CD4-positive, alpha-beta memory T cell (primary cell): ENCODE data around the gene CCDC197. TPM values are rescaled to one million over a fixed set of nuclear protein-coding genes. Genes with fewer than 3 reads are reported as not detected.
A peak's percentile ranks its signal among the peaks of the same experiment; 100 is the strongest.

Experiments
- CTCF ChIA-PET: fragments of 350-600 bp; sonication (Branson Sonifier 250); formaldehyde crosslinking; loops from one replicate; lab custom pipeline; 2021; ENCODE audit warnings: inconsistent platforms; ENCODE audit not compliant: partially characterized antibody; lab: Charles Lee
- POLR2A ChIA-PET: fragments of 350-600 bp; sonication (Branson Sonifier 250); formaldehyde crosslinking; loops from one replicate; lab custom pipeline; 2021; ENCODE audit not compliant: partially characterized antibody; lab: Charles Lee
- DNase-seq, 5 donors: peaks; one replicate each; pipeline versions ENCODE4 v3.0.0 to v3.0.0-alpha.2; 2020 to 2022; ENCODE audit warnings: mixed read lengths in 1 of 5
- H3K27ac ChIP-seq: one replicate; pipeline ENCODE4 v1.7.0; 2013; ENCODE audit warnings: low read depth, low read length
- H3K27me3 ChIP-seq: 2 replicates; pipeline ENCODE4 v1.7.0; 2013; ENCODE audit warnings: mild to moderate bottlenecking, low read length, moderate library complexity; ENCODE audit not compliant: insufficient read depth
- H3K36me3 ChIP-seq: 2 replicates; pipeline ENCODE4 v1.7.0; 2013; ENCODE audit warnings: mild to moderate bottlenecking, low read length, moderate library complexity; ENCODE audit not compliant: insufficient read depth
- H3K4me1 ChIP-seq: 2 replicates; pipeline ENCODE4 v1.7.0; 2013; ENCODE audit warnings: mild to moderate bottlenecking, low read length, moderate library complexity; ENCODE audit not compliant: insufficient read depth
- H3K4me3 ChIP-seq, 2 donors: one replicate each; pipeline ENCODE4 v1.7.0; 2013; ENCODE audit warnings: low read length in 2 of 2, mild to moderate bottlenecking in 1 of 2
- H3K9me3 ChIP-seq, 2 donors: one replicate each; pipeline ENCODE4 v1.7.0; 2013; ENCODE audit warnings: low read length in 2 of 2, control low read depth in 1 of 2; ENCODE audit not compliant: control insufficient read depth in 1 of 2
- H3K27ac Mint-ChIP-seq, 7 donors: one replicate each; pipeline ENCODE4 v1.8.0; 2020 to 2021; ENCODE audit warnings: mixed read lengths in 7 of 7, mild to moderate bottlenecking in 6 of 7, inconsistent platforms in 3 of 7, moderate library complexity in 3 of 7
- H3K27me3 Mint-ChIP-seq, 2 donors: one replicate each; pipeline ENCODE4 v1.8.0; 2020 to 2021; ENCODE audit warnings: mixed read lengths in 2 of 2
- H3K36me3 Mint-ChIP-seq, 2 donors: one replicate each; pipeline ENCODE4 v1.8.0; 2020 to 2021; ENCODE audit warnings: mixed read lengths in 2 of 2, inconsistent platforms in 1 of 2, mild to moderate bottlenecking in 1 of 2
- H3K4me1 Mint-ChIP-seq, 4 donors: one replicate each; pipeline ENCODE4 v1.8.0; 2020 to 2021; ENCODE audit warnings: mixed read lengths in 4 of 4, mild to moderate bottlenecking in 1 of 4
- H3K4me3 Mint-ChIP-seq, 8 donors: one replicate each; pipeline ENCODE4 v1.8.0; 2020 to 2021; ENCODE audit warnings: mixed read lengths in 8 of 8, mild to moderate bottlenecking in 7 of 8, moderate library complexity in 6 of 8, inconsistent platforms in 3 of 8
- H3K9me3 Mint-ChIP-seq, 8 donors: one replicate each; pipeline ENCODE4 v1.8.0; 2020 to 2021; ENCODE audit warnings: mixed read lengths in 8 of 8, mild to moderate bottlenecking in 5 of 8, inconsistent platforms in 3 of 8, moderate library complexity in 1 of 8
- intact Hi-C: fragments of 100-400 bp; cut with micrococcal nuclease; formaldehyde crosslinking; loops from one replicate; pipeline ENCODE4 v1.15.1; 2023
- polyA plus RNA-seq, 2 donors: library from polyadenylated mRNA; unstranded; fragments of 300-500 nt; fragmentation: Illumina TruSeq; gene quantifications; one replicate each; pipeline ENCODE4 v1.2.3, GENCODE V29; 2021
- total RNA-seq, 2 experiments: library from RNA; stranded (reverse); gene quantifications; one replicate each; pipeline ENCODE4 v1.2.3, GENCODE V29; 2021

CCDC197 gene
- total and polyA plus RNA-seq, 4 experiments from 2014 or later: not detected

DNA sequence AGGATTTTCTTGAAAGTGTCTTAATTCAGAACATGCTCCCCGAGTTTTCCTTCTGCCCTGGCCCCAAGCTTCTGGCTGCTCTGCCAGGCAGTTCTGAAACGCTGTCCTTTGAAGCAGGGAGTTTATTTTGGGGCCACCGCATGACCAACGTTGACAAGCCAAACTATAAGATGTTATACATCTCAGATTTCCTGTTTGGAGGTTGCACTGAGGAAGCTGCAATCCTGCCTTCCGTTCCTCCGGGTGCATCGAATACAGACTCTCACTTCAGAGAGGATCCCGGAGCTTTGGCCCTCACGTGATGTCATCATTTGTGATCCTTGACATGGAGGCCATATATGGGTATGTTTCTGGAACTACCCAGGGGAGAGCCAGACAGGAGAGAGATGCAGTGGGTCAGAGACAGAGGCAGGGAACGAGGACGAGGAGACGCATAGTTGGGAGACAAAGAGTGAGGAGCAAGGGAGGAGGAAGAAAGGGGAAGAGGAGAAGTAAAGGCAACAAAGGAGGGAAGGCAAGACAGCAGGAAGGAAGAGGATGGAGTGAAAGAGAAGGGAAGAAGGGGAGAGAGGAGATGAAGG, 20.5 kb upstream of the CCDC197 start, which contains the start of gene ASB2:
Gene ASB2 (minus strand): TSS at position 94 of the 581 bp plus-strand sequence. CDS start 12,031 bp downstream, outside the sequence.
- Histone ChIP-seq H3K27me3 (no peaks in the 10 kb centered on the region), H3K9me3 (peaks cover 3 to 10% of the 10 kb centered on the region in 2 donors), H3K36me3 (no peaks in the 10 kb centered on the region), H3K27ac (peak within 1 kb of the TSS; percentile 10), H3K4me1 (peaks cover 73% of the 10 kb centered on the region), H3K4me3 (peak within 1 kb of the TSS; percentile 30 to 53)
- Mint-ChIP-seq H3K27ac (peak within 1 kb of the TSS; percentile 5 to 96 (median 68)), H3K4me3 (peak within 1 kb of the TSS; percentile 58 to 84 (median 76)), H3K4me1 (peaks cover 47 to 75% (median 61%) of the 10 kb centered on the region in 4 donors), H3K27me3 (no peaks in the 10 kb centered on the region), H3K36me3 (peaks cover 6 to 7% of the 10 kb centered on the region in 2 donors), H3K9me3 (peaks cover 3 to 22% (median 14%) of the 10 kb centered on the region in 8 donors)
- POLR2A ChIA-PET: interaction anchor here (0.7 to 18.4 kb wide), 3 partner anchors 18 to 37 kb away, joined by 4 to 469 read pairs (median 33); no protein-coding TSS in a partner anchor
- DNase-seq: peak in 1 of 5 donors; percentile 30
- CTCF ChIA-PET: interaction anchor here (1.1 to 39.2 kb wide), 5 partner anchors 9 to 27 kb away, joined by 3 to 1377 read pairs (median 3); no protein-coding TSS in a partner anchor
- intact Hi-C loops: no loop called here

DNA sequence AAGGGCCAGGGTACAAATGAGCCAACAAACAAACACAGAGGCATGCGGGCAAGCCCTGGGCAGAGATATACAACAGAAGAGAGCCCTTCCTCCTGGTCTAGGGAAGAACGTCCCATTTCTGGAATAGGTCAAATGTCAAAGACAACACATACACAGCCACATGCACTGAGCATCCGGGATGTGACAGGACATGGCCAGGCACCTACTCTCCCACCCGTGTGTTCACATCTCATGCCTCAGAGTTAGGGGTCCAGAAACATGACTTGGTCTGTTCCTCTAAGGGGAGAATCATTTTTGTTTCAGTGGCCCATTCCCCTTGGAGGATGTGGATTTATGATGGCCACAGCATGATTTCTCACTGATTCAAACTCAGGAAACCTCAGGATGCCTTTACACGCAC, 19.9 kb upstream of the CCDC197 start:
- peak overlapping the region in 1 of 2 donors; percentile 5 for H3K4me3 ChIP-seq
- peak overlapping the region in 4 of 7 donors; percentile 0 to 96 (median 68) for H3K27ac Mint-ChIP-seq
- H3K4me1 ChIP-seq: peaks cover 69% of the 10 kb centered on the region
- peaks cover 3 to 10% of the 10 kb centered on the region in 2 donors for H3K9me3 ChIP-seq
- H3K27me3 ChIP-seq: no peaks in the 10 kb centered on the region
- H3K36me3 Mint-ChIP-seq: peaks cover 6 to 7% of the 10 kb centered on the region in 2 donors
- no peaks in the 10 kb centered on the region for H3K27me3 Mint-ChIP-seq
- H3K9me3 Mint-ChIP-seq: peaks cover 3 to 22% (median 14%) of the 10 kb centered on the region in 8 donors
- CTCF ChIA-PET: interaction anchor here (1.4 to 39.2 kb wide), 4 partner anchors 9 to 159 kb away, joined by 3 to 1377 read pairs (median 4); no protein-coding TSS in a partner anchor
- POLR2A ChIA-PET: interaction anchor here (1.5 to 18.4 kb wide), 5 partner anchors 18 to 38 kb away, joined by 5 to 469 read pairs (median 8); partner anchors contain the start of gene CCDC197
- H3K4me3 Mint-ChIP-seq: peak overlapping the region in 5 of 8 donors; percentile 2 to 84 (median 80)
- peaks cover 42 to 70% (median 56%) of the 10 kb centered on the region in 4 donors for H3K4me1 Mint-ChIP-seq
- H3K36me3 ChIP-seq: no peaks in the 10 kb centered on the region
- no peak overlapping the region for H3K27ac ChIP-seq
- DNase-seq: no peak
- intact Hi-C loops: no loop called here

DNA sequence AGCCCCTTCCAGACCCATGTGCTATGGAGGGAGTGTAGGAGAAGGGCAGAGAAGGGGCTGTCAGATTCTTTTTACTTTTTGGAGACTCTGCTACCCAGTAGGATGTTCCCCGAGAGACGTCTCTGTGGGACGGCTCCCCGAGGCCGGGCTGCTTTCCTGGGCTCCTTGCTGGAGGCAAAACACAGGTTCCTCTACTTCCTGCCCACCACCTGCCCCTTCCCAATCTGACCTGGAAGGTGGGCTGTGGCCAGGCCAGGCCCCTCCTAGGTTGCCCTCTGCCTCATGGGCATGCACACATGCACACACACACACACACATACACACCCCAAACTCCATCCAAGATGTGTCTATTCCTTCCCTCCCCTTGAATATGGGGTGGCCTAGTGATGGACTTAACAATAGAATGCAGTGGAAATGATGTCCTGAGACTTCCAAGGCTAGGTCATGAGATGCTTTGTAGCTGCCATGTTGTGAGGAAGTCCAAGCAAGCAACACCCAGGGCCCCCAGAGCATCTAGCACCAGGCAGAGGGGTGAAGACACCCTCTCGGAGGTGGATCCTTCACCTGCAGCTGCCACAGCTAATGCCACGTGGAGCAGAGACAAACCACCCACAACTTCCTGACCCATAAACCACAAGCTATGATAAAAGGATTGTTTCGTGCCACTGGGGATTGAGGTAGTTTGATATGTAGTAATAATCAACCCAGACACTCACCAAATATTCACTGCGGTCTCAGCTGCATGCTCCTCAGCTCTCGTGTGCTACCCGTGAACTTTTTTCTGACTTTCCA, 19.1 kb upstream of the CCDC197 start:
- Mint-ChIP-seq H3K4me1 (peaks cover 40 to 64% (median 52%) of the 10 kb centered on the region in 4 donors), H3K27ac (peak overlapping the region; percentile 84 to 96 (median 88)), H3K27me3 (no peaks in the 10 kb centered on the region), H3K4me3 (peak overlapping the region in 7 of 8 donors; percentile 10 to 71 (median 42)), H3K9me3 (peaks cover 3 to 22% (median 14%) of the 10 kb centered on the region in 8 donors), H3K36me3 (peaks cover 6 to 7% of the 10 kb centered on the region in 2 donors)
- peak overlapping the region; percentile 3 for H3K27ac ChIP-seq
- peaks cover 67% of the 10 kb centered on the region for H3K4me1 ChIP-seq
- no peaks in the 10 kb centered on the region for H3K27me3 ChIP-seq
- ChIA-PET CTCF (interaction anchor here (0.8 to 39.2 kb wide), 13 partner anchors 7 to 158 kb away, joined by 3 to 1377 read pairs (median 6); partner anchors contain the start of gene CCDC197), POLR2A (interaction anchor here (0.8 to 18.4 kb wide), 20 partner anchors 8 to 103 kb away, joined by 3 to 469 read pairs (median 4); partner anchors contain the start of genes CCDC197, DDX24, IFI27L1 and OTUB2)
- H3K4me3 ChIP-seq: peak overlapping the region in 1 of 2 donors; percentile 5
- DNase-seq: peak; percentile 86 to 89 (median 87)
- H3K36me3 ChIP-seq: no peaks in the 10 kb centered on the region
- peaks cover 3 to 10% of the 10 kb centered on the region in 2 donors for H3K9me3 ChIP-seq
- intact Hi-C loops: loop anchor here (1.0 to 2.0 kb wide), 4 partner anchors 15 to 23 kb away; no protein-coding TSS in a partner anchor

DNA sequence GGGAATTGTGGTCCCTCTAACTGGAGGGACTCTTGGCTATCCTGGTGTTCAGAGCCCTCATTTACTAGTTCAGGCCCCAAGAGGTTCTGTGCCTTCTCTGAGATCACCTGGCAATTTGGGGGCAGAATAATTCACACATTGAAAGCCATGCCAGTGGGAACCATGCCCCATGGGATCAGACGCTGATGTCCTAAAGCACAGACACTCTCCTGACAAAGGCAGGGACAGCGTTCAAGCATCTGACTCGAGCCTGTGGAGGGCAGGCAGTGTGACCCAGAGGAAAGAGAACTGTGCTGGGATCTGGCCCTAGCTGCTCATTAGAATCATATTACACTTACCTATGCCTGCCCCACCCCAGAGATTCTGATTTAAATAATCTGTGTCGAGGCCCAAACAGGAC, 18.4 kb upstream of the CCDC197 start:
- H3K4me3 ChIP-seq: no peak overlapping the region
- intact Hi-C loops: loop anchor here (1.0 to 2.0 kb wide), 4 partner anchors 15 to 23 kb away; no protein-coding TSS in a partner anchor
- H3K4me1 Mint-ChIP-seq: peaks cover 40 to 64% (median 49%) of the 10 kb centered on the region in 4 donors

DNA sequence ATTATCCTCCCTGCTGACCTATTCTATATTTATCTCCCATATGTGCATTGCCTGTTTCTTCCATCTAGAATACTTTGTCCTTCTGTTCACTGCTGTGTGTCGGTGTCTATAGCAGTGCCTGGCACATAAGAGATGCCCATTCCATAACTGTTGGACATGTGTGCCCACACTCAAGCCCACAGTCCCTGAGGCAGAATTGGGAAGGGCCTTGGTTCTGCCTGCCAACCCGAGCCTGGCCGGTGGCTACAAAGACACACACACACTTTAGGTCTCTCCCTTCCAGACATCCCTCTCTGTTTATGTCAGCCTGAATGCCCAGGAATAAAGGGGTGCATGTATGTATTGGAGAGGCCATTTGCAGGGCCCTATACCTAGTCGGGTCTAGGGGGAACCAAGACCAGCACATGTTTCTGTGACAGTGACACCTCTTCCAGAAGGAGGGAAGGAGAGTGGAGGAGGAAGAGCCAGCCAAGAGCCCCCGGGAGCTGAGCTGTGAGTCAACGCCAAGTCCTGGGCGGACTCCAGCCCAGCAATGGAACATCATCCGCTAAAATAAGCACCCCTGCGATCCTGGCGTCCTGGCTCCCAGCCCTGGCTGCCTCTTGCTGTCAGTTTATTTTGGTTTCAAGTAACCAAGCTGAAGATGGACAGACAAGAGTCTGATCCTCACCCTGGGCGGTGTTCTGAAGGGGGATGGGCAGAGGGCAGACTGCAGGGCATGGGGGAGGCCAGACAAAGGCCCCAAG, 16.5 kb upstream of the CCDC197 start:
- peaks cover 6 to 7% of the 10 kb centered on the region in 2 donors for H3K36me3 Mint-ChIP-seq
- CTCF ChIA-PET: interaction anchor here (4.1 to 39.2 kb wide), 3 partner anchors 9 to 31 kb away, joined by 30 to 1377 read pairs (median 32); no protein-coding TSS in a partner anchor
- Histone ChIP-seq H3K9me3 (peaks cover 3 to 10% of the 10 kb centered on the region in 2 donors), H3K36me3 (no peaks in the 10 kb centered on the region), H3K4me3 (no peak overlapping the region), H3K27ac (no peak overlapping the region), H3K4me1 (peaks cover 53% of the 10 kb centered on the region), H3K27me3 (no peaks in the 10 kb centered on the region)
- no peak for DNase-seq
- H3K9me3 Mint-ChIP-seq: peaks cover 3 to 22% (median 14%) of the 10 kb centered on the region in 8 donors
- no peak overlapping the region for H3K4me3 Mint-ChIP-seq
- POLR2A ChIA-PET: interaction anchor here (0.9 to 18.4 kb wide), 2 partner anchors 11 to 22 kb away, joined by 4 to 469 read pairs; no protein-coding TSS in a partner anchor
- H3K27ac Mint-ChIP-seq: peak overlapping the region in 1 of 7 donors; percentile 28
- no peaks in the 10 kb centered on the region for H3K27me3 Mint-ChIP-seq
- peaks cover 38 to 54% (median 42%) of the 10 kb centered on the region in 4 donors for H3K4me1 Mint-ChIP-seq
- intact Hi-C loops: no loop called here

More for the DNA sequence above, 18.4 kb upstream of the CCDC197 start:
- Histone ChIP-seq H3K9me3 (peaks cover 3 to 10% of the 10 kb centered on the region in 2 donors), H3K36me3 (no peaks in the 10 kb centered on the region), H3K4me1 (peaks cover 67% of the 10 kb centered on the region), H3K27me3 (no peaks in the 10 kb centered on the region), H3K27ac (no peak overlapping the region)
- H3K27me3 Mint-ChIP-seq: no peaks in the 10 kb centered on the region
- ChIA-PET POLR2A (interaction anchor here (0.8 to 18.4 kb wide), 20 partner anchors 8 to 103 kb away, joined by 3 to 469 read pairs (median 4); partner anchors contain the start of genes CCDC197, DDX24, IFI27L1 and OTUB2), CTCF (interaction anchor here (1.0 to 39.2 kb wide), 11 partner anchors 8 to 157 kb away, joined by 3 to 1377 read pairs (median 6); partner anchors contain the start of gene CCDC197)
- DNase-seq: no peak
- peaks cover 3 to 22% (median 14%) of the 10 kb centered on the region in 8 donors for H3K9me3 Mint-ChIP-seq
- peak overlapping the region; percentile 84 to 96 (median 88) for H3K27ac Mint-ChIP-seq
- H3K36me3 Mint-ChIP-seq: peaks cover 6 to 7% of the 10 kb centered on the region in 2 donors
- H3K4me3 Mint-ChIP-seq: peak overlapping the region in 5 of 8 donors; percentile 16 to 71 (median 60)
